Measurements from ENCODE around the gene PRKG1.

GRCh38 chr10:51507476-51507875, 433.2 kb downstream of the PRKG1 start:
- TF ChIP-seq EZH2 (IDR thresholded peaks at IDR 0.05; ENCODE audit: insufficient read depth, poor library complexity, severe bottlenecking), result no peak
- no peak for TF ChIP-seq EZH2phosphoT487 (IDR thresholded peaks at IDR 0.05; ENCODE audit: insufficient read depth, low read depth)

All from GM23248 (cell line).